IMR-90 (cell line): ENCODE measurements around the gene KRTAP12-1. TPM values are rescaled to one million over a fixed set of nuclear protein-coding genes. Genes with fewer than 3 reads are reported as not detected.

ENCODE experiments used
- ATAC-seq: fragments of 200-7000 bp; cut with Tn5 transposase; 2 replicates; pipeline ENCODE4 v1.9.1; 2020; ENCODE audit warnings: low read depth, mild to moderate bottlenecking, moderate library complexity
- BruUV-seq: library from RNA; stranded (reverse); fragments of 400-500 nt; replicated peaks from 2 replicates; lab custom pipeline; 2021; lab: Mats Ljungman, UMichigan
- CTCF ChIA-PET: fragments of 300-600 bp; formaldehyde crosslinking; extraction: SDS; loops from one replicate; lab custom pipeline; 2021; ENCODE audit warnings: antibody characterized with exemption; lab: Yijun Ruan, JAX
- POLR2A ChIA-PET: fragments of 300-600 bp; sonication (Branson Sonifier 250); formaldehyde crosslinking; loops from one replicate; lab custom pipeline; 2022; ENCODE audit warnings: antibody characterized with exemption; ENCODE audit not compliant: unreplicated experiment; lab: Charles Lee
- DNase-seq: peaks from one replicate; pipeline ENCODE4 v3.0.0; 2013
- H2AFZ ChIP-seq: replicated peaks from 2 replicates; pipeline ENCODE3; 2013; ENCODE audit warnings: low read length, mild to moderate bottlenecking; ENCODE audit not compliant: poor library complexity
- H2AK5ac ChIP-seq: 2 replicates; pipeline ENCODE4 v1.6.1; 2013; ENCODE audit warnings: low read depth, low read length, inconsistent platforms
- H2AK9ac ChIP-seq: replicated peaks from 2 replicates; pipeline ENCODE3; 2013; ENCODE audit warnings: mild to moderate bottlenecking, low read depth, low read length, moderate library complexity; ENCODE audit not compliant: poor library complexity
- H2BK120ac ChIP-seq: 2 replicates; pipeline ENCODE4 v1.6.1; 2013; ENCODE audit warnings: low read depth, low read length, inconsistent platforms
- H2BK15ac ChIP-seq: 3 replicates; pipeline ENCODE4 v1.6.1; 2013; ENCODE audit warnings: low read depth, low read length, inconsistent platforms
- H2BK20ac ChIP-seq: 2 replicates; pipeline ENCODE4 v1.6.1; 2013; ENCODE audit warnings: low read depth, mild to moderate bottlenecking, inconsistent platforms, low read length, moderate library complexity
- H2BK5ac ChIP-seq: 2 replicates; pipeline ENCODE4 v1.6.1; 2013; ENCODE audit warnings: mild to moderate bottlenecking, low read depth, low read length, inconsistent platforms; ENCODE audit not compliant: poor library complexity, severe bottlenecking
- H3K14ac ChIP-seq: replicated peaks from 2 replicates; pipeline ENCODE4 v1.6.1; 2013; ENCODE audit warnings: low read depth, low read length, inconsistent platforms
- H3K18ac ChIP-seq: 2 replicates; pipeline ENCODE4 v1.6.1; 2013; ENCODE audit warnings: low read depth, low read length, control low read depth
- H3K23ac ChIP-seq: 2 replicates; pipeline ENCODE4 v1.6.1; 2013; ENCODE audit warnings: low read depth, low read length, inconsistent platforms
- H3K27ac ChIP-seq: 2 replicates; pipeline ENCODE4 v1.5.1; 2013; ENCODE audit warnings: mild to moderate bottlenecking, control low read depth, low read length; ENCODE audit not compliant: insufficient read depth
- H3K27me3 ChIP-seq: 2 replicates; pipeline ENCODE4 v1.6.1; 2013; ENCODE audit warnings: low read length; ENCODE audit not compliant: control insufficient read depth, insufficient read depth
- H3K36me3 ChIP-seq: 2 replicates; pipeline ENCODE4 v1.6.1; 2013; ENCODE audit warnings: low read length, mixed read lengths; ENCODE audit not compliant: control insufficient read depth, insufficient read depth
- H3K4ac ChIP-seq: 2 replicates; pipeline ENCODE4 v1.6.1; 2013; ENCODE audit warnings: low read depth, low read length, inconsistent platforms
- H3K4me1 ChIP-seq: 2 replicates; pipeline ENCODE4 v1.6.1; 2013; ENCODE audit warnings: low read length, mixed read lengths; ENCODE audit not compliant: control insufficient read depth, insufficient read depth
- H3K4me2 ChIP-seq: 2 replicates; pipeline ENCODE4 v1.6.1; 2013; ENCODE audit warnings: low read depth, mild to moderate bottlenecking, control low read depth, low read length, moderate library complexity
- H3K4me3 ChIP-seq: 2 replicates; pipeline ENCODE4 v1.5.1; 2013; ENCODE audit warnings: low read depth, mild to moderate bottlenecking, control low read depth, low read length, moderate library complexity; ENCODE audit not compliant: insufficient read depth
- H3K56ac ChIP-seq: 2 replicates; pipeline ENCODE4 v1.6.1; 2013; ENCODE audit warnings: low read length, inconsistent platforms; ENCODE audit not compliant: insufficient read depth; ENCODE audit errors: extremely low read depth
- H3K79me1 ChIP-seq, 2 experiments: 2 replicates each; pipeline ENCODE4 v1.6.1; 2013; ENCODE audit warnings: low read length in 2 of 2, inconsistent platforms in 1 of 2, low read depth in 1 of 2
- H3K9ac ChIP-seq: 2 replicates; pipeline ENCODE4 v1.6.1; 2013; ENCODE audit warnings: low read depth, low read length, control low read depth
- H3K9me1 ChIP-seq: 2 replicates; pipeline ENCODE4 v1.6.1; 2013; ENCODE audit warnings: low read length, inconsistent platforms; ENCODE audit not compliant: insufficient read depth
- H3K9me3 ChIP-seq: 2 replicates; pipeline ENCODE4 v1.6.1; 2013; ENCODE audit warnings: low read length; ENCODE audit not compliant: control insufficient read depth, insufficient read depth
- H4K20me1 ChIP-seq: 2 replicates; pipeline ENCODE4 v1.6.1; 2013; ENCODE audit warnings: low read length, inconsistent platforms; ENCODE audit not compliant: insufficient read depth
- H4K5ac ChIP-seq: 2 replicates; pipeline ENCODE4 v1.6.1; 2013; ENCODE audit warnings: mild to moderate bottlenecking, low read depth, low read length, control low read depth
- H4K8ac ChIP-seq, 2 experiments: 2 replicates each; pipeline ENCODE4 v1.6.1; 2013; ENCODE audit warnings: low read depth in 2 of 2, low read length in 2 of 2, control low read depth in 1 of 2, inconsistent platforms in 1 of 2
- H4K91ac ChIP-seq: 2 replicates; pipeline ENCODE4 v1.6.1; 2013; ENCODE audit warnings: low read depth, low read length, inconsistent platforms; ENCODE audit not compliant: insufficient read depth
- BHLHE40 ChIP-seq: fragments of 150-350 bp; IDR thresholded peaks from 2 replicates; pipeline ENCODE4 v1.6.1; 2016; ENCODE audit warnings: mild to moderate bottlenecking, low read depth, low read length
- MAFK ChIP-seq: IDR thresholded peaks from 2 replicates; pipeline ENCODE4 v1.6.1; 2012; ENCODE audit warnings: low read depth, low read length, improper control_type of control experiment
- MXI1 ChIP-seq: IDR thresholded peaks from 2 replicates; pipeline ENCODE4 v1.6.1; 2012; ENCODE audit warnings: low read depth, mild to moderate bottlenecking, low read length, moderate library complexity, borderline replicate concordance
- POLR2A ChIP-seq: IDR thresholded peaks from 2 replicates; pipeline ENCODE4 v1.6.1; 2012; ENCODE audit warnings: mild to moderate bottlenecking, low read depth, low read length
- RFX5 ChIP-seq: IDR thresholded peaks from 2 replicates; pipeline ENCODE4 v1.8.0; 2012; ENCODE audit warnings: low read depth, mild to moderate bottlenecking, low read length, moderate library complexity
- WGBS, 2 experiments: methylation state at CpG; one replicate each; pipeline versions ENCODE4 v1.1.5 to v1.1.7; 2013; ENCODE audit warnings: missing lambda C conversion rate in 2 of 2; ENCODE audit not compliant: insufficient read length in 1 of 2; ENCODE audit errors: extremely low coverage in 2 of 2; 5-methylcytosine and 5-hydroxymethylcytosine counted together
- dilution Hi-C: fragments of 300-500 bp; cut with HindIII; formaldehyde crosslinking; loops from one replicate; pipeline ENCODE4 v1.14.3; 2018; ENCODE audit warnings: low sequenced_read_pairs; ENCODE audit not compliant: unreplicated experiment
- in situ Hi-C: fragments of 300-500 bp; cut with MboI; formaldehyde crosslinking; loops from 3 replicates; pipeline ENCODE4 v1.14.3; 2019; ENCODE audit warnings: low sequenced_read_pairs, inconsistent platforms, mixed read lengths
- intact Hi-C: fragments of 100-400 bp; cut with micrococcal nuclease; formaldehyde crosslinking; loops from 2 replicates; pipeline ENCODE4 v1.10.0; 2022
- polyA plus RNA-seq, 3 experiments: library from polyadenylated mRNA; depleted of rRNA; stranded (reverse); fragments of >200 nt; gene quantifications; 2 replicates each; pipeline ENCODE4 v1.2.3, GENCODE V29; 2012; ENCODE audit warnings: low replicate concordance in 1 of 3
- total RNA-seq: library from RNA; depleted of rRNA; stranded (reverse); fragments of >200 nt; gene quantifications from 2 replicates; pipeline ENCODE4 v1.2.3, GENCODE V29; 2012
- TF ChIP-seq, protein P1 (sequence below): conservative IDR thresholded peaks from 2 replicates; pipeline ENCODE4 v1.5.1; 2012; ENCODE audit warnings: mild to moderate bottlenecking, low read depth, low read length, improper control_type of control experiment
- TF ChIP-seq, protein P2 (sequence below): fragments of 150-350 bp; IDR thresholded peaks from 2 replicates; pipeline ENCODE4 v1.6.1; 2016; ENCODE audit warnings: low read depth, mild to moderate bottlenecking, low read length, moderate library complexity, borderline replicate concordance

Gene KRTAP12-1
- total and polyA plus RNA-seq, 2 of the 4 experiments (the other 2 are of a cell fraction), result not detected

DNA sequence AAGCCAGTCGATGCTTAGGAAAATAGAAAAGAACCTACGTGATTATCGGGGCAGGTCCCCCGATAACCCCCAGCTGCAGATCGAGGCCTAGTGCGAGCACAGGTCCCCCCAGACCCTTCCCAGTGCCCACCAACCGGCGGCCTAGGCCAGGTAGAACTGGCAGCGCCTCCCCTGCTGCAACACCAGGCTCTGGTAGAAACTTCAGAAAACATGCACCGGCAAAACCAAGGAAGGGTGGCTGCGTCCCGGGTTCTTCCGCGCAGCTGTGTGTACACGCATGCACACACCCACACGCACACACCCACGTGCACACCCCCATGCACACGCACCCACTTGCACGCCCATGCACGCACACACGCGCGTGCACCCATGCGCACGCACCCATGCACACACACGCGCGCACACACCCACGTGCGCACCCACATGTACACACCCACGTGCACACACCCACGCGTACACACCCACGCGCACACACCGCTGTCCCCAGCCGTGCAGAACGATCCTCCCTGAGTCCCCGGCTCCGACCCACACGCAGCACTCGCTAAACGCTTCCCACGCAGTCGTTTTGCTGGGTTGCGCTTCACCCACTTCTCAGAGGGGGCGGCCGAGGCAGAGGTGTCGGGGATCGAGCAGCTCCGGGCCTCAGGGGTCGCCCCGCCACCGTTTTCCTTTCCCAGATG is 24.2 kb upstream of the KRTAP12-1 start:
- no peak overlapping the region for H2AK5ac ChIP-seq
- no peak overlapping the region for H3K9ac ChIP-seq
- H3K27me3 ChIP-seq, result peaks cover 74% of the 10 kb centered on the region
- H3K4me3 ChIP-seq, result no peak overlapping the region
- WGBS, 2 experiments, result 1% methylated on average over 17 of the region's 54 CpGs; no CpG with 5 or more reads in 1 of the 2 experiments
- H2BK15ac ChIP-seq, result no peak overlapping the region
- no peak for DNase-seq
- no peak overlapping the region for H3K4me2 ChIP-seq
- no peak overlapping the region for H2AFZ ChIP-seq
- H4K8ac ChIP-seq, result no peak overlapping the region
- dilution Hi-C loops (no loop called here), in situ Hi-C loops (no loop called here), intact Hi-C loops (no loop called here)
- H2BK120ac ChIP-seq, result no peak overlapping the region
- no peak overlapping the region for H3K18ac ChIP-seq
- CTCF ChIA-PET, result no interaction called here
- H3K9me3 ChIP-seq, result peaks cover 6% of the 10 kb centered on the region; the same call in 1 of the 2 replicates
- H2BK20ac ChIP-seq, result no peak overlapping the region
- POLR2A ChIA-PET, result no interaction called here
- H3K4me1 ChIP-seq, result peaks cover 1% of the 10 kb centered on the region; the same call in 1 of the 2 replicates
- no peak overlapping the region for H4K5ac ChIP-seq
- no peak overlapping the region for H2BK5ac ChIP-seq
- no peaks in the 10 kb centered on the region for H3K9me1 ChIP-seq
- no peak for ATAC-seq
- no peaks in the 10 kb centered on the region for H4K20me1 ChIP-seq
- H3K23ac ChIP-seq, result no peak overlapping the region
- H3K27ac ChIP-seq, result no peak overlapping the region
- H3K4ac ChIP-seq, result no peak overlapping the region
- no peak overlapping the region for H4K91ac ChIP-seq
- no TSS peak for BruUV-seq
- TF ChIP-seq MXI1, result no peak
- TF ChIP-seq RFX5, result no peak
- TF ChIP-seq BHLHE40, result no peak
- TF ChIP-seq, protein P1, sequence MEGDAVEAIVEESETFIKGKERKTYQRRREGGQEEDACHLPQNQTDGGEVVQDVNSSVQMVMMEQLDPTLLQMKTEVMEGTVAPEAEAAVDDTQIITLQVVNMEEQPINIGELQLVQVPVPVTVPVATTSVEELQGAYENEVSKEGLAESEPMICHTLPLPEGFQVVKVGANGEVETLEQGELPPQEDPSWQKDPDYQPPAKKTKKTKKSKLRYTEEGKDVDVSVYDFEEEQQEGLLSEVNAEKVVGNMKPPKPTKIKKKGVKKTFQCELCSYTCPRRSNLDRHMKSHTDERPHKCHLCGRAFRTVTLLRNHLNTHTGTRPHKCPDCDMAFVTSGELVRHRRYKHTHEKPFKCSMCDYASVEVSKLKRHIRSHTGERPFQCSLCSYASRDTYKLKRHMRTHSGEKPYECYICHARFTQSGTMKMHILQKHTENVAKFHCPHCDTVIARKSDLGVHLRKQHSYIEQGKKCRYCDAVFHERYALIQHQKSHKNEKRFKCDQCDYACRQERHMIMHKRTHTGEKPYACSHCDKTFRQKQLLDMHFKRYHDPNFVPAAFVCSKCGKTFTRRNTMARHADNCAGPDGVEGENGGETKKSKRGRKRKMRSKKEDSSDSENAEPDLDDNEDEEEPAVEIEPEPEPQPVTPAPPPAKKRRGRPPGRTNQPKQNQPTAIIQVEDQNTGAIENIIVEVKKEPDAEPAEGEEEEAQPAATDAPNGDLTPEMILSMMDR, result no peak
- TF ChIP-seq, protein P2, sequence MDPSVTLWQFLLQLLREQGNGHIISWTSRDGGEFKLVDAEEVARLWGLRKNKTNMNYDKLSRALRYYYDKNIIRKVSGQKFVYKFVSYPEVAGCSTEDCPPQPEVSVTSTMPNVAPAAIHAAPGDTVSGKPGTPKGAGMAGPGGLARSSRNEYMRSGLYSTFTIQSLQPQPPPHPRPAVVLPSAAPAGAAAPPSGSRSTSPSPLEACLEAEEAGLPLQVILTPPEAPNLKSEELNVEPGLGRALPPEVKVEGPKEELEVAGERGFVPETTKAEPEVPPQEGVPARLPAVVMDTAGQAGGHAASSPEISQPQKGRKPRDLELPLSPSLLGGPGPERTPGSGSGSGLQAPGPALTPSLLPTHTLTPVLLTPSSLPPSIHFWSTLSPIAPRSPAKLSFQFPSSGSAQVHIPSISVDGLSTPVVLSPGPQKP, result no peak
- TF ChIP-seq MAFK, result no peak
- no peak for TF ChIP-seq POLR2A
- H3K36me3 ChIP-seq, result no peaks in the 10 kb centered on the region
- no peak overlapping the region for H3K14ac ChIP-seq
- H3K79me1 ChIP-seq, result no peaks in the 10 kb centered on the region
- H3K56ac ChIP-seq, result no peak overlapping the region
- no peak overlapping the region for H2AK9ac ChIP-seq
